Kidney tubule cell (primary cell): ENCODE results near the gene KDM1A.

Experiments
- DNase-seq: peaks from one replicate; pipeline ENCODE4 v3.0.0-alpha.2; 2018; ENCODE audit warnings: low spot score

The KDM1A gene

DNA sequence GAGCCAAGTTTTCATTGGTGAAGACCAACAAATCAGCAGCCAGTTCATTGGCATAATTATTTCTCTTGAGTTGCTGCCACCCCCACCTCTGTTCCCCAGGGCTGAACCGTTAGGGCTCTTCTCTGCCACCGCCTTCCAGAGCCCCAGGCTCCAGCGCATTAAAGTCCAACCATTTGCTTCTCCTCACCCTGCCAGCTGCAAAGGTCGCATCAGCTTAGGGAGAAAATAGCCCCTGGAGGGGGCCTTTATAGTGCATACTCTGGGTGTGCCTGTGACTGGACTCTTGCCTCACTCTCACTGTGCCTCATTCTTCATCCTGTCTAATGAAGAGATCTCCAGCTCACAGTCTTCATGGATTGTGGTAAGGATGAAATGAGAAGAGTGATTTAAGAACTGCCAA, 50.4 kb downstream of the KDM1A start:
- DNase-seq, result no peak

DNA sequence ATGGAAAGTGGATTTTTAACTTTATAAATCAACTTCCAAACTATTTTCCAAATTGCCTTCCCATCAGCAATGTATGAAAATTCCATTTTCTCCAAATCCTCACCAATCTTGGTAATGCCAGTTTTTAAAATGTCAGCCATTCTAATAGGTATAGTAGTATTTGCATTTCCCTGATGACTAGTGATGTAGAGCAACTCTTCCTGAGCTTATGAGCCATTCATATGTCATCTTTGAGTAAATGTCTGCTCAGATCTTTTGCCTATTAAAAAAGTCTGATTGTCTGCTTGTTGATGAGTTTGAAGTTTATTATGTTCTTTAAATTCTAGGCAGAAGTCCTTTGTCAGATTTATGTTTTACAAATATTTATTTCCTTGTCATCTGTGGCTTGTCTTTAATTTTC, 54.7 kb downstream of the KDM1A start:
- no peak for DNase-seq

DNA sequence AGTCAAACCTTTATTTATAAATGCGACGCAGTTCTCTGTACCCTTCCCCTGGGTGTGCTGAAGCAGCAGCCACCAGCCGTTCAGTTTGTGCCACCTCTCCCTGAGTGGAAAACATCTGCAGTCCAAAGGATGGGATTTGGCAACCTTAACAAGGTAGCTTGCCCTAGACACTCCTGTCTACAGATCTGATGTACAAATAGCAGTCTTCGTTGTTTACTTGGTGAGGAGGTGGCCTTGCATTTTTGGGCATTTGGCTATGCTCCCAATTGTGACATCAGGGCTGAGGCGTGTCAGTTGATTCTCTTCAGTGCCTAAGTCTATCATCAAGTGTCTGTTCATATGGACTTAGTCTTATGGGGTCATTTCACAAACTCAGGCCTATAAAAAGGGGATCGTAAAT, 59.8 kb downstream of the KDM1A start:
- no peak for DNase-seq

DNA sequence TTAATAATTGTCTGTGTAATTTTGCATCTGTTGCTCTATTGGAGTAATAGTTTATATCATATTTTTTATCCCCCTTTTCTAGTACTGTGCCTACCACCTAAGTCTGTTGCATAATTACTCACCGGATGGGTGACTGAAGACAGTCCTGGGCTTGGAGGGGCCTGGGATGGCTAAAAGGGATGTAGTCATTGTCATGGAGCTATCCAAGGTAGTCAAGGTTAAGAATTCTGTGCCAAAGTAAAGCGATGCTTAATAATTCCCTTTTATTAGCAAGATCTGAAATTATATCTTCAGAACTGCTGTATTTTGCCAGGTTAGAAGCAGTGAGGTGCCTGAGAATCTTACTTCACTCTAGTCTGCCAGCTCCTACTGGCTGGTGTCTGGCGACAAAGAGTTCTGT, 61.6 kb downstream of the KDM1A start:
- DNase-seq, result no peak

DNA sequence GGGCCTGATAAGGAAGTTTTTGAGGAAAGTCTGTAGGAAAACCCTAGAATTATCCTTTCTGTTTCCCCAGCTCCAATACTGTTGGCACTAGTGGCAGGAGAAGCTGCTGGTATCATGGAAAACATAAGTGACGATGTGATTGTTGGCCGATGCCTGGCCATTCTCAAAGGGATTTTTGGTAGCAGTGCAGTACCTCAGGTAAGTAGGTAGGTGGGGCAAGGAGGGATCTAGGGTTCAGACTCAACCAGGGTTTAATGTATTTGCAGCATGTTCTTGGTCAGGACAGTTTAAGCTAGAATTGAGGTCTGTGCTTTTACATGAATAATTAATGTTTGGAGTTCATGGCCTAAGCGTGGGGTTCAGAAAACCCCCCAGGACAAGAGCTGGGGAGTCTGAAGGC, 62.1 kb downstream of the KDM1A start:
- peak; percentile 11 for DNase-seq

DNA sequence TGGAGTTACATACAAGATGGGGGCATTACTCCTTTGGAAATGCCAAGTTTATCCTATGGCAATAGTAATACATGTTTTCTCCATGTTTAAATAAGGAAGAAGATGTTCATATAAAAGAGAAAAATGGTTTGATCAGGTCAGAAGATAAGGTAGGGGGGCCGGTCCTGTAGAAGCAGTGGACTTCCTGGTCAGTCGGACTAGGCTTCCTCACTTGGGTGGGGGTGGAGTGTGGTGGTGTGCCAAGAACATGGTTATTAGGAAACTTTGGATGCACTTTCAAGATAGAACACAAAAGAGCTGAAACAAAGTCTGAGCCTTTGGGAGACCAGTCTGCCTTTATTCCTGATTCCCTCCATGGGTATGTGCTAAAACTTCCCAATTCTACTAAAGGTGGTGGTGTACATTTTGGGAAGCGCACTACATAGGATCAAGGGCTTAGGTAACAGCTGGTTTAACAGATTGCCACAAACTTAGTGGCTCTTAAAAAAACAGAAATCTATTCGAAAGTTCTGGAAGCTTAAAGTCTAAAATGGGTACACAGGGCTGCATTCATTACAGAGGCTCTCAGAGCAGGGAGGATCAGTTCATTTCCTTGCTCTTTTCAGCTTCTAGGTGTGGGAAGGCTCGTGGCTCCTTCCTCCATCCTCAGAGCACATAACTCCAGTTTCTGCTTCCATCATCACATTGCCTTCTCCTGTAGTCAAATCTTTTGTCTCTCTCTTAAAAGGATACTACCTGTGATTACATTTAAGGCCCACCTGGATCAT, 64.6 kb downstream of the KDM1A start:
- no peak for DNase-seq

DNA sequence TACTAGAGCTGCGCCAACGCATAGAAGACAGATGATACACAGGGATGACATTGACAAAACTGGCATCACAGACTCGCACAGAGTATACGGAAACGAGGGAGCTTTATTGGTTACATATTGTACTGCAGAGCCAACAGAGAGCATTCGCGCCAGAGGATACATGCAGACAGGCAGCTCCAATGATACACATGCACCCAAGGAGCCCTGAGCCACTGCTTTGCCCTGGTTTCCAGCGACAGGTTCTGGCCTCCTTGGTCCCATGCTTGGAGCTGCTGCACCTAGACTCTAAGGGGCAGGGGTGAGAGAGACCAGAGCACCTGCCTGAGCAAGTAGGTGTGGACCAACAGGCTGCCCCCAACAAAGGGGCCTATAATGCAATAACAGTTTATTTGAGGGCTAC, 65.6 kb downstream of the KDM1A start:
- DNase-seq, result no peak

DNA sequence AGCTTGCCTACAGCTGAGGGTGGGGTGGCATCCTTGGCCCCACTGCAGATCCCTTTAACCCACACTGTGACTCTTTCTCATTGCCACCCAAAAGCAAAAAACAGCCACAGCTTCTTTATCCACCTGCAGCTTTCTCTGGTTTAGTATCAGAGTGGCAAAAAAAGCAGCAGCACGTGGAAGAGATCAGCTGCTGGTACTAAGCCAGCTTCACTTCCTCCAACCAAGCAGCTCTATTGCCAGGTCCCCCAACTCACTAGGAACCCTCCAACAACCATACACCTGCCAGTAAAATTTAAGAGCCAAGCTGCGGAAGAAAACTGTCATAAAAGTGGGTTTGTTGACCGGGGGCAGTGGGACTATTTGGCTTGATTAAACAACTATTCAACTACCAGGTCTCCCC, 66.4 kb downstream of the KDM1A start:
- DNase-seq, result no peak

DNA sequence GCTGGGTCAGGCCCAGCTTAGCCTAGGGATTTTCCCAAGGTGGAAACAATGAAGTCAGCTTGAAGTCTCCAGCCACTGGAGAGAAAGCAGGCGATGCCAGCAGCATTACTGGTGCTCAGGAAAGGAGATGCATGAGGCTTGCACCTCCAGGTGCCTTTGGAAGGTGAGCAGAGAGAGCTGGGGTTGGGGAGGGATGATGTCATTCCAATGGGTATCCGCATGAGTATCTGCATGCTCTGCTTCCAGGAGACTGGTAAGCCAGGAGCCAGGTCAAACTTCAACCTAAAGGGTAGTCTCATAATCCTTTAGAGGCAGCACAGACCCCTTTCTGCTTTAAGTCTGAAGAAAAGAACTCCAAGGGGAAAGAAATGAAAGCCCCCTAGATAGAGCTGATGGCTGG, 68.8 kb downstream of the KDM1A start:
- peak; percentile 27 for DNase-seq

DNA sequence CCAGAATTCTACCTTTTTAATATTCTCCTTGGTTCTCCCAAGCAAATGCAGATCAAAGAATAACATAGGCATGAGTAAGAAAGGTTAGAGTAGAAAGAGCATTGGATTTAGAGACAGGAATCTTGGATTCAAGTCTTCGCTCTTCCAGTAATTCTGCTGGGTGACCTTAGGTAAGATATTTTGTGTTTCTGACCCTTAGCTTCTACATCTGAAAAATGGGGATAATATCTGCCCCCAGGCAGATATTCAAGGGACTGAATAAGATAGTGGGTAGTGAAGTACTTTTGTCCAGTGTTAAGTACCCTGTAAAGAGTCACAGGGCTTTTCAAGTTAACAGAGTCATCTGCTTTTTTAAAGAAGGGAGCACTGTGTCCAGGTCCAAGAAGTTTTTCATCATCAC, 70.8 kb downstream of the KDM1A start:
- DNase-seq, result no peak

DNA sequence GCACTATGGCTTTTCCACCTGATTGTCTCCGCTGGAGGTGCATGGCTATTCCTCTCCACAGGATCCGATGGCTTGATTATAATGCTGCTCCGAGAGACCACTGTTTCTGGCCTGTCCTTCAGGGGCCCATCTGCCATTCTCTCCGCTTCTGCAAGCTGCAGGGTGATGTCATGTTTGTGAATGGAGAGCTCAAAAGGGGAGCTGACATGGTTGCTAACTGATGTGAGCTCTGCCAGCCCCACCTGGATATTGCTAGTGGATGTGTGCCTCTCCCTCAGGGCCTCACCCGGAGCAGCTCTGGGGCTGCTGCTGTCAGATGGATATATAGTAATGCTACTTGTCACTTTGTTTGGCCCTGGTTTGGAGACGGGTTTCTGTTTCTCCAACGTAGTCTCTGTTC, 72.3 kb downstream of the KDM1A start:
- DNase-seq, result no peak

DNA sequence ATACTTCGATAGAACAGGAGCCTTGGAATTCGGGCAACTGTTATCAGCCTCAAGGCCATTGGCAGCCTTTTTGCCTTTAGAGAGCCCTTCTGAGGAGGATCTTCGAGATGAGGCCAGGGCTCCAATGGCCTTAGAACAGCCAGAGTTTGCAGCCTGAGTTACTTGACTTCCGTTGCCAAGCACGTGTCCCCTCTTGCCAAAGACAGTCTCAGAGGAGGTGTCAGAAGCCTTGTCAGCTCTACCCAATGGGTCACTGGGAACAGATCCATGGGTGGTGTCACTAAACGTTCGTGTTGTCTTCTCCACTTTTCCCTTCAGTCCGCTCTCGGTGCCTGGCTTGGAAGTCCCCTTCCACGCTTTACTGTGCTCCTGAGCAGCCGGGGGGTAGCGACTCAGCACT, 73.2 kb downstream of the KDM1A start:
- peak; percentile 25 for DNase-seq

DNA sequence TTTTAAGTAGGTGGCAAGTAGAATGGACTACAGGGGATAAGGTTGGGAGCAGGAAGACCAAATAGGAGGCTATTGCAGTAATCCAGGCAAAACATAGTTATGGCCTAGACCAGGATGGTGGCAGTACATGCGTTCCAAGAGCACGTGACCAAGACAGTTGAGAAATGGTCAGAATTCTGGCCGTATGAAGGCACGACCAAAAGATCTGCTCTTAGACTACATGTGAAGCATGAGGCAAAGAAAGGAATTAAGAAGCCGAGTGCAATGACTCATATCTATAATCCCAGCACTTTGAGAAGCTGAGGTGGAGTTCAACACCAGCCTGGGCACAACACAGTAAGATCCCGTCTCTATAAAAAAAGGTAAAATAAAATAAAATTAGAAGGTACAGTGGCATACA, 78.0 kb downstream of the KDM1A start:
- DNase-seq, result no peak

DNA sequence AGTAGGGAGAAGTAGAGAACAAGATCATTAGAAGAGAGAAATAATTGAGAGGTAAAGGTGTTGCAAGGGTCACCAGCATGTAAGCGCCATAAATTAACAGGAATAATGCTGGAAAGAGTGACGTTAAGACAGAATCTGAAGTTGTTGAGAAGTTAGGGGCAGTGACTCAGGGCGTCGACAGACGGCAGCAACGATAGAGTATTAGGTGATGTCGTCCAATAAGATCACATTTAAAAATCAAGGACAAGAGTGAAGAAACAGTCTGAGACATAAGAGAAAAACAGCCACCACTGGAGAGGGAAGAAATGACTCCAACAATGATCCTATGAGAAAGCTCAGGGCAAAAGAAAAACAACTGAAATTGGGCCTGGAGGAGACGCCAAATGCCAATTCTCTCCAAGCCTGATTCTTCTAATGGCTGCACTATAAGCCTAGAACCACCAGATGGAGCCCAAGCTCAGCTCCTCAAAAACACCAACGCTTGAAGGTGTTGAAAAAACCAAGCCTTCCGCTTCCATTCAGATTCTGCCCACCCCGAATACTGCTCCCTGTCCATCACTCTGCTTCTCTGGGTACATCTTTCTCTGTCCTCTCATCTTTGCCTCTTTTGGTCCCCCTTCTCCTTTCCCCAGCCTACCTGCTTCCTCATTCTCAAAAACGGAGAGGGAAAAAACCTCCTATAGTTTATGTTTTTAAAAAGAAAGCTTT, 79.3 kb downstream of the KDM1A start:
- DNase-seq, result peak; percentile 74

DNA sequence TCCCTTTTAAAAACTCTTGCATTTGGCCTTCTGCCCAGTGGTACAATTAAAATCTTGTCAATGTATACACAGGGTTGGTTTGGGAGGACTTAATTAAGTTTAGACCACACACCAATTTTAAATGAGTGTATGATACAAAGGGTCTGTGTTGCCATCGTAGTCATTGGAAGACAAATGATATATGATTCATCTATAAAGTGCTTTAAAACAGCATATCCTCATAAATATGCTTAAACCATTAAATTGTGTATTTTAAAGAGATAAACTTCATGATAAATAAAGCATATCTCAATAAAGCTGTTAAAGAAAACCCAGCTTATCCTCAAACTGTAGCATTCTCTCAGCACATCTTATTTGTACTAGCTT, 79.9 kb downstream of the KDM1A start:
- no peak for DNase-seq

DNA sequence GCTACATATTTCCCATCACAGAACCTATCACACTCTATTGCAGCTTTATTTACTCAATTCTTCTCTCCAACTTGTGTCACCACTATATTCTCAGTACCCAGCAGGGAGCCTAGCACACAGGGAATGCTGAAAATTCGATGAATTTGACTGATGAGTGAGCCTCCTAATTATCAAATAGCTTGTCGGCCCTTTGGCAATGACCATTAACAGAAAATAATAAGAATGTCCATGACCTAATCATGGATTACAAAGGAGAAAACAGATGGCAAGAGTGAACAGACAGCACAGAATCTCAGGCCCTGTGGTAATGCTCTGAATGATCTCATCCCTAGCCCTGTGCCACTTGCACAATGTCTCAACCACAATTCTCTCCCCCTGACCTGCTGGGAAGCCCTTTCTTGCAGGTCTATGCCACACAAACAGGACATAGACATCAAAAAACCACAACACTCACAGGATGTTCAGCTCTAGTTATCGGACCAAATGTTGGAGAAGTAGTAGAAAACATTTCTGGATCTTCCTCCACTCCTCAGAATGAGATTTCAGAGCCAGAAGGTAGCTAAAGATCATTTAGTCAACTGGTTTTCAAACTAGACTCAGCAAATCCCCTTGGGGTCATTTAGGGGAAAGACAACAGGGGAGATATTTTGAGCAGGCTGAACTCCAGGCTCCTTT, 80.9 kb downstream of the KDM1A start:
- peak; percentile 94 for DNase-seq

DNA sequence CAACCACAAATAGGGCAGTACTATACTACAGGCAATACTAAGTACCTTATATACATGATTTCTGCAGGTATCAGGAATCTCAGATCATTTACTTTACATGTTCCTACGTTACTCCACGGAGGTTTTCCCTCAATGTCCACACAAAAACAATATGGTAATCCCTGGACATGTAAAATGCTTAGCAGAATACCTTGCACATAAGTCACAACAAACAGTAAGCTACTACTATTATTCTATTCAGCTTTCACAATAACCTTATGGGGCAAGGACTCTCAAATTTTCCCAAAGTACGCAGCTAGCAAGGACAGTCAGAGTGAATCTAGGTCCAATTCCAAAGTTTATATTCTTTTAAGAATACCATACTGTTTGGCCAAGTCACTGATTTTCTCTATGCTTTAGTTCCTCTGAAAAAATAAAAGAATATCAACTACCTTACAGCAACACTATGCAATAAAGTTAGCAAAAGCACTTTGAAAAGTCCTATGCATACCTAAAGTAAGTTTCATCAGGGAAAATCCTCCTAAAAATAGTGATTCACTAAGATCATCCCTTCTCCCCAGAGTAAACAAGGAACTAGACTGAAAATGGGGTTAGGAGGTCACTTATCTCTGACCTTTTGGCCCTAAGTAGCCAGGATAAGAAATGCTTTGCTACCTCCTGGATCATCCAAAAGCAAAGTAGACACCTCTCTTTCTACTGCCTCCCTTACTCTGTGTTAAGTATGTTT, 82.0 kb downstream of the KDM1A start:
- DNase-seq, result peak; percentile 64

DNA sequence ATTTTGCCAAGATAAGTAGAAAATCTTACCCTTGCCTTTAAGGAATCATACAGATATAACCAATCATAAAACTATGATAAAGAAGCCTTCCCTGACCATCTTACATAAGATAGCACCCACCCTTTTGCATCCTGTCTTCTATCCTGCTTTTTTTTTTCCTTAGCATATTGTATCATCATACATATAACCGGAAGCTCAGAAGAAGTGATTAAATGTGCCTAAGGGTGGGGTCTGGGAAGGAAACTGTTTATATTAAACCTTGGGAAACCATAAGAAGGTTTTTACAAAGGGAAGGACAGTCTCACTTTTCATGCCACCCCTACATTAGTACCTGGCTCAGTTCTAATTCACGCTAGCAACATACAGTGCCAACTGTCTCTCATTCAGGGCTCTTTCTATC, 82.6 kb downstream of the KDM1A start:
- DNase-seq, result no peak

DNA sequence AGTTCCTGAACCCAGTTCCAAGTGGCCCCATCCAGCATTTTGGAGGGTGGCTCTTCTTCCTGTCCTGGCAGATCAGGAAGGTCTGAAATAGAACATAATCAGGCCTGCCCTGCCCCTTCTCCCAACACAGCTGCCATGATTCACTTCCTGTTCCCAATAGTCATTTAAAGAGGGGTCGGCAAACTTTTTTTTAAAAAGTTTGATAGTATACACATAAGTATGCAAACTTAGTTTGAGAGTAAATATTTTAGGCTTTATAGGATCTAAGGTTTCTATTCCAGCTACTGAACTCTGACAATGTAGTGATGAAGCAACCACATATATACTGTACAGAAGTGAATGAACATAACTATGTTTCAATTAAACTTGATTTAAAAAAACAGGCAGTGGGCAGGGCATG, 83.0 kb downstream of the KDM1A start:
- DNase-seq, result peak; percentile 35

DNA sequence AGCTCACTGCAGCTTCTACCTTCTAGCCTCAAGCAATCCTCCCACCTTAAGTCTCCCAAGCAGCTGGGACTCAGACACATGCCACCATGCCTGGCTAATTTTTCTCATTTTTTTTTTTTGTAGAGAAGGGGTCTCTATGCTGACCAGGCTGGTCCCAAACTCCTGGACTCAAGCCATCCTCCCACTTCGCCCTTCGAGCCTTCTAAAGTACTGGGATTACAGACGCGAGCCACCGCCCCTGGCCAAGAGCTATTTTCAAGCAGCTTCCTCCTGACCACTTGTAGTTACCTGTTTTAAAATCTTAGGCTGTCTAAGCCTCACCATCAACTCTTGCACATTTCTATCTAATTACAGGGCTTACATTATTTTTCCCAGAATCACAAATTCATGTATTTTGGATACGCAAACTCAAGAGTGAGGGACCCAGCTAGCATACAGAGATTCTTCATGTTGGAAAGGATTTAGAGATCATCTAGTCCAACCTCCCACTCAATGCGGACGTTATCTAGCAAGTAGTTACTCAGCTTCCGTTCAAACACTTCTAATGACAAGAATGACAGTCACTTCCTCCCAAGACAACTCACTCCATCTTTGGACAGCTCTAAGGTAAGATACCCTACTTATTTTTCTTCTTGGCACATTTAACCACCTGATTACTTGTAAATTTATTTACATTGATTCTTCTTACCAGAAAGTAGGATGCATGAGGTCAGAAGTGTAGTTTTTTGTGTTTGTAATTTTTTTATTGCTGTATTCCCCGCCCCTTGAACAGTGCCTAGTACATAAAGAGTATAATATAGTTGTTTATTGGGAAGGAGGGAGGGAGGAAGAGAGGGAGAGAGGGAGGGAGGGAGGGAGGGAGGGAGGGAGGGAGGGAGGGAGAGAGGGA, 84.0 kb downstream of the KDM1A start:
- DNase-seq, result no peak

DNA sequence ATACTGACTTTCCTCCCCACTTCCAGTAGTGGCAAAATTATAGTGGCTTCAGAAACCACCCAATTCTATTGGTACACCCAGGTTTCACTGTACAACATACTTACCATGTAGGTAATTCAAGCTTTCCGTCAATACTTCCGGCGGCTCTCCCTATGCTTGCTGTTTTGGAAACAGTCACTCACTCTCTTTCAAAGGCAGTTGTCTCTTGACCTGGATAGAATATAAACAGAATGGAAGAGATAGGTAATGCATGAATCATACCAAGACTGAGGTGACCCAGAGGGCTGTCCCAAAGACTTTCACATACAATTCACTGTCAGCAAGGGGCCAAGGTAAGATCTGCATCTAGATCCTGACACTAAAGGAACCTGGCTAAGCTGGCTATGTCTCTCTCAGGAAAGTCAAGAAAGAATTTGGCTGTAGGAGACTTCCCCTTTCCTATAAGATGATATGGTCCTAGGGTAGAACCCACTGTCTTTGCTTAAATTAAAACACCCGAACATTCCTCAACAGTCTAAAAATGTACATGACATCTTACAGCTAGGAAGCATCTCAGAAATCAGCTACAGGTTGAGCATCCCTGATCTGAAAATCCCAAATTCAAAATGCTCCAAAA, 89.8 kb downstream of the KDM1A start:
- peak; percentile 46 for DNase-seq
